NB4 (cell line): ENCODE results near the gene HCRTR1.

ENCODE experiments used
- CTCF ChIP-seq: IDR thresholded peaks from one replicate; pipeline ENCODE4 v1.5.1; 2012; ENCODE audit warnings: low read depth, low read length
- TF ChIP-seq, protein P1 (sequence below): IDR thresholded peaks from 2 replicates; pipeline ENCODE4 v1.6.1; 2011; ENCODE audit warnings: low read depth, low read length

DNA sequence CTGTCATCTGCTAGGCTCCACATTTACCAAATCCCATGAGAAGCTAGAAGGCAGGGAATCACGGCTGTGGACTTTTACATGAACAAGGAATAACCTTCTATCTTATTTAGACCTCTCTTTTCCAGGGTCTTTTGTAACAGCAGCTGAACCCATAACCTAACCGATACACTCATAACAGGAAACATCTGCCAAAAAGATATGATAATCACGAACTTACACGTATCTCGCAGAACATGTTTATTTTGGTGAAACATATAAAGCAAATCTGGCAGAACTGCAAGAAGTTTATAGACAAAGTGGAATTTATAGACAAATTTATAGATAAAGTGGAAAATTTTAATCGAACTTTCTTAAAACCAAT lies 20.8 kb upstream of the HCRTR1 start:
- TF ChIP-seq CTCF, result no peak
- TF ChIP-seq, protein P1, sequence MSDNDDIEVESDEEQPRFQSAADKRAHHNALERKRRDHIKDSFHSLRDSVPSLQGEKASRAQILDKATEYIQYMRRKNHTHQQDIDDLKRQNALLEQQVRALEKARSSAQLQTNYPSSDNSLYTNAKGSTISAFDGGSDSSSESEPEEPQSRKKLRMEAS, result no peak
